ENCODE measurements around the gene ARHGAP10. TPM values are rescaled to one million over a fixed set of nuclear protein-coding genes. Genes with fewer than 3 reads are reported as not detected.

ARHGAP10 gene
- total RNA-seq, 1 experiment from 2014 or later, result 4.8 TPM

DNA sequence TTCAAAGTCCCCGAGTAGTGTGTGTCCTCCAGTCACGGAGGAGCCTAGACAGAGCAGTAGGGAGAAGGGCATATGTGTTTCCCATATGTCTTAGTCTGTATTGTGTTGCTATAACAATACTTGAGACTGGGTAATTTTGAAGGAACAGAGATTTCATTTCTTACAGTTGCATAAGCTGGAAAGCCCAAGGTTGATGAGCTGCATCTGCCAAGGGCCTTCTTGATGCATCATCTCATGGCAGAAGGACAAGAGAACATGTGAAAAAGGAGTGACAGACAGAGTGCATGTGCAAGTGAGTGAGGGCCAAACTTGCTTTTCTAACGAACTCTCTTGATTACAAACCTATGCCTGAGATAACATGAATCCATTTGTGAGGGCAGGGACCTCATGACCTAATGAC is 243.4 kb downstream of the ARHGAP10 start:
- H3K27ac ChIP-seq (ENCODE audit: low read depth, low read length, poor library complexity, severe bottlenecking), result no peak overlapping the region
- CTCF ChIA-PET, result no interaction called here

GRCh38 chr4:147975933-147976928 is 244.3 kb downstream of the ARHGAP10 start:
- no peaks in the 10 kb centered on the region for H3K27me3 ChIP-seq (replicated peaks; ENCODE audit: insufficient read depth, low read depth, low read length, poor library complexity)
- BruUV-seq (replicated peaks), result no TSS peak
- H3K27ac ChIP-seq (ENCODE audit: low read depth, low read length, poor library complexity, severe bottlenecking), result no peak overlapping the region
- TF ChIP-seq, protein P1, sequence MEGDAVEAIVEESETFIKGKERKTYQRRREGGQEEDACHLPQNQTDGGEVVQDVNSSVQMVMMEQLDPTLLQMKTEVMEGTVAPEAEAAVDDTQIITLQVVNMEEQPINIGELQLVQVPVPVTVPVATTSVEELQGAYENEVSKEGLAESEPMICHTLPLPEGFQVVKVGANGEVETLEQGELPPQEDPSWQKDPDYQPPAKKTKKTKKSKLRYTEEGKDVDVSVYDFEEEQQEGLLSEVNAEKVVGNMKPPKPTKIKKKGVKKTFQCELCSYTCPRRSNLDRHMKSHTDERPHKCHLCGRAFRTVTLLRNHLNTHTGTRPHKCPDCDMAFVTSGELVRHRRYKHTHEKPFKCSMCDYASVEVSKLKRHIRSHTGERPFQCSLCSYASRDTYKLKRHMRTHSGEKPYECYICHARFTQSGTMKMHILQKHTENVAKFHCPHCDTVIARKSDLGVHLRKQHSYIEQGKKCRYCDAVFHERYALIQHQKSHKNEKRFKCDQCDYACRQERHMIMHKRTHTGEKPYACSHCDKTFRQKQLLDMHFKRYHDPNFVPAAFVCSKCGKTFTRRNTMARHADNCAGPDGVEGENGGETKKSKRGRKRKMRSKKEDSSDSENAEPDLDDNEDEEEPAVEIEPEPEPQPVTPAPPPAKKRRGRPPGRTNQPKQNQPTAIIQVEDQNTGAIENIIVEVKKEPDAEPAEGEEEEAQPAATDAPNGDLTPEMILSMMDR (conservative IDR thresholded peaks at IDR 0.05; ENCODE audit: low read depth, low read length), result no peak
- no peak for TF ChIP-seq EZH2 (IDR thresholded peaks at IDR 0.05; ENCODE audit: borderline replicate concordance, low read depth, low read length, poor library complexity, severe bottlenecking)
- no peak for DNase-seq (ENCODE audit: low spot score)
- no peaks in the 10 kb centered on the region for H3K4me1 ChIP-seq (ENCODE audit: insufficient read depth, low read length, poor library complexity, severe bottlenecking)
- no peaks in the 10 kb centered on the region for H3K9me3 ChIP-seq (ENCODE audit: low read depth, low read length, poor library complexity, severe bottlenecking)
- POLR2A ChIA-PET (ENCODE audit: low non-redundant PET), result no interaction called here
- CTCF ChIA-PET, result no interaction called here
- H3K4me3 ChIP-seq (ENCODE audit: low read depth, low read length, poor library complexity, severe bottlenecking), result no peak overlapping the region
- intact Hi-C loops (cut with micrococcal nuclease; ENCODE audit: unreplicated experiment), result no loop called here
- no peaks in the 10 kb centered on the region for H3K36me3 ChIP-seq (ENCODE audit: insufficient read depth, low read length, poor library complexity, severe bottlenecking)

More for the DNA sequence above, 243.4 kb downstream of the ARHGAP10 start:
- H3K36me3 ChIP-seq (ENCODE audit: insufficient read depth, low read length, poor library complexity, severe bottlenecking), result no peaks in the 10 kb centered on the region
- H3K27me3 ChIP-seq (replicated peaks; ENCODE audit: insufficient read depth, low read depth, low read length, poor library complexity), result no peaks in the 10 kb centered on the region
- intact Hi-C loops (cut with micrococcal nuclease; ENCODE audit: unreplicated experiment), result no loop called here
- DNase-seq (ENCODE audit: low spot score), result no peak
- POLR2A ChIA-PET (ENCODE audit: low non-redundant PET), result no interaction called here
- H3K4me3 ChIP-seq (ENCODE audit: low read depth, low read length, poor library complexity, severe bottlenecking), result no peak overlapping the region
- no peaks in the 10 kb centered on the region for H3K9me3 ChIP-seq (ENCODE audit: low read depth, low read length, poor library complexity, severe bottlenecking)
- H3K4me1 ChIP-seq (ENCODE audit: insufficient read depth, low read length, poor library complexity, severe bottlenecking), result no peaks in the 10 kb centered on the region
- BruUV-seq (replicated peaks), result no TSS peak
- no peak for TF ChIP-seq EZH2 (IDR thresholded peaks at IDR 0.05; ENCODE audit: borderline replicate concordance, low read depth, low read length, poor library complexity, severe bottlenecking)
- TF ChIP-seq, protein P1 (conservative IDR thresholded peaks at IDR 0.05; ENCODE audit: low read depth, low read length), result no peak

- no peaks in the 10 kb centered on the region for H3K27me3 ChIP-seq (replicated peaks; ENCODE audit: insufficient read depth, low read depth, low read length, poor library complexity)
- no peak for DNase-seq (ENCODE audit: low spot score)
- POLR2A ChIA-PET (ENCODE audit: low non-redundant PET), result no interaction called here
- H3K27ac ChIP-seq (ENCODE audit: low read depth, low read length, poor library complexity, severe bottlenecking), result no peak overlapping the region
- no peak for TF ChIP-seq EZH2 (IDR thresholded peaks at IDR 0.05; ENCODE audit: borderline replicate concordance, low read depth, low read length, poor library complexity, severe bottlenecking)
- TF ChIP-seq, protein P1 (conservative IDR thresholded peaks at IDR 0.05; ENCODE audit: low read depth, low read length), result no peak
- BruUV-seq (replicated peaks), result no TSS peak
- H3K36me3 ChIP-seq (ENCODE audit: insufficient read depth, low read length, poor library complexity, severe bottlenecking), result no peaks in the 10 kb centered on the region
- intact Hi-C loops (cut with micrococcal nuclease; ENCODE audit: unreplicated experiment), result loop anchor here (5.0 kb wide), 1 partner anchor 1917 kb away; no protein-coding TSS in a partner anchor
- H3K4me1 ChIP-seq (ENCODE audit: insufficient read depth, low read length, poor library complexity, severe bottlenecking), result peaks cover 6% of the 10 kb centered on the region
- H3K9me3 ChIP-seq (ENCODE audit: low read depth, low read length, poor library complexity, severe bottlenecking), result no peaks in the 10 kb centered on the region
- CTCF ChIA-PET, result no interaction called here
- no peak overlapping the region for H3K4me3 ChIP-seq (ENCODE audit: low read depth, low read length, poor library complexity, severe bottlenecking)
These were observed 248.7 kb downstream of the ARHGAP10 start for GRCh38 chr4:147980586-147980985.

Data from A673 (cell line).